Measurements from ENCODE around the gene CD300LF. TPM values are rescaled to one million over a fixed set of nuclear protein-coding genes. Genes with fewer than 3 reads are reported as not detected.
A peak's percentile ranks its signal among the peaks of the same experiment; 100 is the strongest.

The CD300LF gene
- total RNA-seq, 1 donor from 2014 or later = not detected

DNA sequence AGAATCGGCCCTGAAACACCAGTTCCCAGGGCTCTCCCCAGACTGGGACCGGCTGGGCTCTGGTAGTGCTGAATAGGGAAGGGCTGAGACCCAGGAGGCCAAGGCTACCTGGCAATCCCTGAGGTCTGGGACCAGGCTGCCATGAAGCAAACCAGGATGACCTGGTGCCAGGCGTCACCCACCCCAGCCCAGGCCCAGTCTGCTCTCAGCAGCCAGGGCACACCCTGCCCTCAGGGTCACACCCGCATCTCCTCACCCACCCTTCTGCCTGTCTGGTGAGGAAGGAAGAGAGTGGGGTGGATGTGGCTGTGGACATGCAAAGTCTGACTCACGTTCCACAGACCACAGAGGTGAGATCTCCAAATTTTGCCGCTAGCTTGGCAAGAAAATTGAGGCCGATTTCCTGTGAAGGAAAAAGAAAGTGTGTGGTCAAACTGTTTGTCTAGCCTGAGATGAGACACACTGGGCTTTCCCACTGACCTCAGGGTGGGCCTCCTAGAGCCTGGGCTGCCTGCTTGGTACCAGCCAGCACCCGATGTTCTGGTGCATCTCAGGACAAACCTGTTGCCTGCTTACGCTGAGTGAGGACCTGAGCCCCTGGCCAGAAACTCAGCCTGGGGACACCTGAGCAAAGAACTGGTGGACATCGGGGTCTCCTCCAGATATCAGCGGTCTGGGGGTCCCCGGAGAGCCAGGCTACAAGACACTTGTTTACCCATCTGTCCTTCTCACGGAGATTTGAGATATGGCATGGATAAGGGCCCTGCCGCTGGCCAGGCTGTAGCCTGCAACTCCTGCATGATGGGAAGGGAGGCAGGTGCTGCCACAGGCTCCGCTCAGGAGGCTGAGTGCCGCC lies 18.0 kb upstream of the CD300LF start:
- no peak for DNase-seq (ENCODE audit: low read depth)

DNA sequence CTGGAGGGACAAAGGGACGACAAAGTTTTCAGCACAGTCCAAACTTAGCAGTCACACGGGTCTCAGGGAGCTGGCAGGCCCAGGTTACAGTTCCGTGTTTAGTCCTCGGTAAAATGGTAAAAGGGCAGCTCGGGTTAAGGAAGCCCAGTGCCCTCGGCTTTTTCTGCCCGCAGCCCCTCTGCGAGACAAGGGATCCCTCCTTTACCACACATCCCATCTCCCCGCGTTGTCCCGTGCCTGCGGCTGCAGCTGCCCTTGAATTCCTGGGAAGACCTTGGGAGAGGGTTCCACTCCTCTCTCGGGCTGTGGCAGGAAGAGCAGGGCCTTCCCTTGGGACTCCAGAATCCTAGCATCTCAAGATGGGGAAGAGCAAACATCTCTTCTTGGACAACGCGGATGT lies 17.1 kb upstream of the CD300LF start:
- DNase-seq (ENCODE audit: low read depth) = no peak

- DNase-seq (ENCODE audit: low read depth) = no peak
Measured at GRCh38 chr17:74729368-74729767, 16.6 kb upstream of the CD300LF start.

- DNase-seq (ENCODE audit: low read depth) = no peak
Measured at GRCh38 chr17:74728702-74729075, 16.0 kb upstream of the CD300LF start.

GRCh38 chr17:74728033-74728701 lies 15.4 kb upstream of the CD300LF start:
- no peak for DNase-seq (ENCODE audit: low read depth)

GRCh38 chr17:74725111-74725510 lies 12.4 kb upstream of the CD300LF start:
- peak; percentile 92 for DNase-seq (ENCODE audit: low read depth)

DNA sequence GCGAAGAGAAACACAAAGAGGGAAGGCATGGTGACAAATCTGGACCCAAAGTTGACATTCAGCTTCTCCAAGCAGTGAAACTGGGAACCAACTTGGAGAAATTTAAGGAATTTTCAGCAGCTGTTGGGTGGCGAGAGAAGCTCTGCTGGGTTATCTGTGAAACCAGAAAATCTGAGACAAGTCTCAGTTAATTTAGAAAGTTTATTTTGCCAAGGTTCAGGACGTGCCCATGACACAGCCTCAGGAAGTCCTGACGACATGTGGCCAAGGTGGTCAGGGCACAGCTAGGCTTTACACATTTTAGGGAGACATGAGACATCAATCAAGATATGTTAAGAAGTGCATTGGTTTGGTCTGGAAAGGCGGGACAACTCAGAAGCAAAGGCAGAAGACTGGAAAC lies 11.2 kb upstream of the CD300LF start:
- DNase-seq (ENCODE audit: low read depth) = peak; percentile 62

GRCh38 chr17:74722782-74723181 lies 10.1 kb upstream of the CD300LF start:
- DNase-seq (ENCODE audit: low read depth) = no peak

DNA sequence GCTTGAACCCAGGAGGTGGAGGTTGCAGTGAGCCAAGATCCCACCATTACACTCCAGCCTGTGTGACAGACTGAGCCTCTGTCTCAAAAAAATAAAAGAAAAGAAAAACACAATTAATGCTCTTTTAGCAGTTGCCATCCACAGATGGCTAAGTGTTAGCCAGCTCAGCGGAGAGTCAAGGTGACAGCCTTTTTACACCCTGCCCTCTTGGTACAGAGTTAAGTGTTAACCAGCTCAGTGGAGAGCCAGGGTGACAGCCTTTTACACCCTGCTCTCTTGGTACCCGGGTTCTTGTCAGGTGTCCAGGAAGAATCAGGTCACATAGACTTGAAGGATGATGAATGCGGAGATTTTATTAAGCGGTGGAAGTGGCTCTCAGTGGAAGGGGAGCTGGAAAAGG lies 7.8 kb upstream of the CD300LF start:
- DNase-seq (ENCODE audit: low read depth) = no peak

DNA sequence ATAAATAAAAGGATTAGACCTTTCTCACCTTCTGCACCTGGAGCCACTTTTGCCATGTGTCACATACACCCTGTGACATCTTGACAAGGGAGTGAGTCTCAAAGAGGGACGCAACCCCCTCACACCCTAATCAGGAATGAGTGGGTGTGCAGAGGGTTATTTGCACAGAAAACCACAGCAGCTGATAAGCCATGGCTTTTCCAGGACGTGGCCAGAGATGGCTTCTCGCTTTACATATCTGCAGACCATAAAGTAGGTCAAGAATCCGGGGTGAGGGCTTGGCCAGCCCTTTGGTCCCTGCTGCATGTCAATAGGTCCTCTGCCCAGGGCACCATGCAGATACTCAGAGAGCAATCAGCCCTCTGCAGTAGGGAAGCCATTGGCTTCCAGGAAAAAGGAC lies 2.4 kb upstream of the CD300LF start:
- peak; percentile 90 for DNase-seq (ENCODE audit: low read depth)

- no peak for DNase-seq (ENCODE audit: low read depth)
Measured at GRCh38 chr17:74713171-74713755, 540 bp upstream of the CD300LF start.

DNA sequence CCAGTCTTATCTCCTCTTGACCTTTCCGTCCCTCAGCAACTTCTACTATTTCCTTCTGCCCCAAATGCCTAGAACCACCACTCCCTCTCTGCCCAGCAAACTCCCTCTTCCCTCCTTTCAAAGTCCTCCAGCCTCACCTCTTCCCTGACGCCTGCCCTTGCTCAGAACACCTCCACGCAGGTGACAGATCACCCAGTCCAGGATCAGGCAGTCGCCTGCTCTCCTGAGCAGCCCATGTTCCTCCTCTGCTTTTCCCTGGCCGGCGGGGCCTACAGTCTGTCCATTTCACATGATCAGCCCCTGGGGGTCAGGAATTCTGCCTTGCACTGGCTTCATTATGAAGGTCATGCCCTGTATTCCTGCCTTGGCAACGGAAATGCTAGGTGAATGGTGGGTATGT lies 422 bp downstream of the CD300LF start:
- DNase-seq (ENCODE audit: low read depth) = no peak

DNA sequence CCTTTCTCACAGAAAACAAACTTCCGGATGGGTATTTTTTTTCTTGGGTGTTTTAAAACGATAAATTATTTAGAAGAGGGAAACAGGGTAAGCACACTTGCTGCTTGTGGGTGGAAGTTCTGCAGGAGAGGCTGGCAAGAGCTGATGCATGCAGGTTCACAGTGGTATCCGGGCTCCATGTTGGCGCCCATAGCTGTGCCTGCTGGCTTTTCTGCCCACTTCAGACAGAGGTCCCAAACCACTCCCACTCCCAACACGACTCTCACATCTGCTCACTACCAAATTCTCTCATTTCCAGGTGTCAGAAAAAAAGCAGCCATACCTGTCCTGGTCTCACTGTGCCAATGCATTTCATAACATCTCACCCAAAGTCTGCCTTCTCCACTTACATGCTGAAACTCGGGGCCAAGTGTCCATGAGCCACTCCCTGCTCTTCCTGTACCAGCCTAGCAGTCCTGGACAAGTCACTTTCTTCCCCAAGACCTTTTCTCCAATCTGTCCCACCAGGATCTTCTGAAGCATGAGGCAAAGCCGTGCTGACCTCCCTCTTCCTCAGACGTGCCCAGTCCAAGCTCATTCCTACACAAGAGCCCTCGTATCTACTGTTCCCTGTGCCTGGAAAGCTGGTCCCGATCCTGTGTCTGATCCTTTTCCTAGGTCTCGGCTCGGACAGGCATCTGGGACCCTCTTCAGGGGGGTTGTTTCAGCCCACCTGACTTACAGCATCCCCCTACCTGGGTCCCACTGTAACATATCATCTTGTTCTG lies 1.5 kb downstream of the CD300LF start:
- DNase-seq (ENCODE audit: low read depth) = no peak

- DNase-seq (ENCODE audit: low read depth) = no peak
Measured at GRCh38 chr17:74704544-74704943, 8.2 kb downstream of the CD300LF start.

DNA sequence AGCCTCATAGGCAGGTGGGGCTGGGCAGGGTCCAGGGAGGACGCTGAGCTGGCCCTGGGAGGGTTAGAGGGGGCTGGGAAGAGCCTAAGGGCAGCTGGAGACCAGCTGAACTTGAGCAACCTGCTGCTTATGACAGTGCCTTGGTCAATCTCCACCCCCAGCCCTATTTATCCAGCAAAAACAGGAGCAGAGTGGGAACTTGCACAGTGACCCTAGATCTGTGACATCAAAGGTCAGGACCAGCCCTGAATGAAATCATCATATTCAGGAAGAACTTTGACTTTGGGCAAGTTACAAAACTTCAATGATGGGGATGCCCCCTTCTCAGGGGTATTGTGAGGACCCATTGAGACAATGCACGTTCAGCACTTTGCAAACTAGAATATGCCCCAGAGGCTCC lies 9.4 kb downstream of the CD300LF start:
- DNase-seq (ENCODE audit: low read depth) = no peak

GRCh38 chr17:74702116-74702871 lies 10.4 kb downstream of the CD300LF start:
- DNase-seq (ENCODE audit: low read depth) = no peak

GRCh38 chr17:74699236-74699635 lies 13.5 kb downstream of the CD300LF start:
- no peak for DNase-seq (ENCODE audit: low read depth)

DNA sequence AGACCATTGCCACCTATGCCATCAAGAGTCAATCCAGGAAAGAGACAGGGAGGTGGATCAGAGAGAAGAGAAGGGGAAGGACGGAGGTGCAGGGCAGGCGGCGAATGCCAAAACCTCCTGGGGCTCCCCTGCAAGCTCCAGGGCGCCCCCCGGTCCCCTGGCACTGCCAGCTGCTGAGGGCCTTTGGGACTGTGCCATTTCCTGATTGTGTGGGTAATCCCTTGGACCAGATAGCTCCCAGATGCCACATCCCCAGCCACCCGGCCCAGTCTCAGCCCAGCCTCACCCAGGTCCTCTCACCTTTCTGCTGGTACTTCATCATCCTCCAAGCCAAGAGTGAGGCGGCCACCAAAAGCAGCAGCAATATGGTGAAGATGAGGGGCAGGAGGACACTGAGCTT lies 14.7 kb downstream of the CD300LF start:
- DNase-seq (ENCODE audit: low read depth) = no peak

GRCh38 chr17:74697515-74697914 lies 15.2 kb downstream of the CD300LF start:
- no peak for DNase-seq (ENCODE audit: low read depth)

DNA sequence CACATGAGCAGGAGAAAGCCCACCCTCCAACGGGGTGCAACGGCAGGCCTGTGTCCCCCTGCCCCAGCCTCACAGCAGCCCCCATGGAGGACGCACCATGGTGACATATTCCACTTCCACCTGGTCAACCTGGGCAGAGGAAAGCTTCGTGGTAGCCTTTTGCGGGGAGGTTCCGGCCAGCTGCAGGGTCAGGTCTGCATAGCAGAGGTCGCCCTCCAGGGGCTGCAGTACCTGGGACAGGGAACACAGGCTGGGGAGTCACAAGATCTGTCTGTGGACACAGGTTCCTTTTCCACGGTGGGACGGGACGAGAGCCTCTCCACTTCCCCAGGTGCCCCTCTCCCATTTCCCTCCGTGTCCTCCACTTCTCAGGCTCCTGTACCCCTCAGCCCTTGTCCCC lies 17.1 kb downstream of the CD300LF start:
- DNase-seq (ENCODE audit: low read depth) = no peak

GRCh38 chr17:74694081-74694480 lies 18.6 kb downstream of the CD300LF start:
- DNase-seq (ENCODE audit: low read depth) = no peak

Measured in myocyte (in vitro differentiated cells).